HG03280 (cell line): ENCODE measurements around the gene MEOX2.

Experiments used
- ATAC-seq: cut with Tn5 transposase; IDR thresholded peaks from one replicate; pipeline ENCODE4 v1.9.1; 2021; ENCODE audit warnings: mild to moderate bottlenecking, moderate library complexity; ENCODE audit not compliant: unreplicated experiment

The MEOX2 gene

GRCh38 chr7:15618275-15618674, 68.2 kb downstream of the MEOX2 start:
- no peak for ATAC-seq

GRCh38 chr7:15612205-15612604, 74.3 kb downstream of the MEOX2 start:
- no peak for ATAC-seq

GRCh38 chr7:15610503-15610902, 76.0 kb downstream of the MEOX2 start:
- ATAC-seq: no peak

- ATAC-seq: no peak
These were observed 77.2 kb downstream of the MEOX2 start for GRCh38 chr7:15609287-15609686.

GRCh38 chr7:15607529-15608210, 78.8 kb downstream of the MEOX2 start:
- ATAC-seq: no peak

GRCh38 chr7:15606561-15606960, 79.9 kb downstream of the MEOX2 start:
- no peak for ATAC-seq

- ATAC-seq: no peak
These were observed 82.3 kb downstream of the MEOX2 start for GRCh38 chr7:15604166-15604565.

GRCh38 chr7:15603124-15603523, 83.4 kb downstream of the MEOX2 start:
- ATAC-seq: no peak

- ATAC-seq: no peak
These were observed 84.2 kb downstream of the MEOX2 start for GRCh38 chr7:15602236-15602635.

GRCh38 chr7:15601175-15601574, 85.3 kb downstream of the MEOX2 start:
- ATAC-seq: no peak

GRCh38 chr7:15600298-15600697, 86.2 kb downstream of the MEOX2 start:
- ATAC-seq: no peak

GRCh38 chr7:15594461-15594860, 92.0 kb downstream of the MEOX2 start:
- no peak for ATAC-seq

GRCh38 chr7:15593382-15593781, 93.1 kb downstream of the MEOX2 start:
- ATAC-seq: no peak

- ATAC-seq: no peak
These were observed 100.2 kb downstream of the MEOX2 start for GRCh38 chr7:15586266-15586665.

GRCh38 chr7:15584575-15584974, 101.9 kb downstream of the MEOX2 start:
- no peak for ATAC-seq

GRCh38 chr7:15582773-15583172, 103.7 kb downstream of the MEOX2 start:
- ATAC-seq: no peak

GRCh38 chr7:15581352-15581951, 105.0 kb downstream of the MEOX2 start:
- no peak for ATAC-seq

GRCh38 chr7:15580604-15581351, 105.7 kb downstream of the MEOX2 start:
- ATAC-seq: no peak

GRCh38 chr7:15577600-15577999, 108.9 kb downstream of the MEOX2 start:
- ATAC-seq: no peak

GRCh38 chr7:15571301-15571878, 115.1 kb downstream of the MEOX2 start:
- no peak for ATAC-seq

- no peak for ATAC-seq
These were observed 118.8 kb downstream of the MEOX2 start for GRCh38 chr7:15567652-15568051.

- no peak for ATAC-seq
These were observed 119.4 kb downstream of the MEOX2 start for GRCh38 chr7:15567036-15567435.
